ENCODE measurements around the gene CEL.

GRCh38 chr9:133049043-133049442 lies 12.7 kb upstream of the CEL start:
- TF ChIP-seq CTCF (IDR thresholded peaks at IDR 0.05) (no peak), POLR2A (IDR thresholded peaks at IDR 0.05) (no peak), POLR2AphosphoS5 (IDR thresholded peaks at IDR 0.05) (no peak)

All from prostate gland (tissue), 2 donors.